ENCODE data around the gene PHAX. TPM values are rescaled to one million over a fixed set of nuclear protein-coding genes. Genes with fewer than 3 reads are reported as not detected.
A peak's percentile ranks its signal among the peaks of the same experiment; 100 is the strongest.
"Not testable (repeated sequence)": the region's sequence is repeated elsewhere in the genome, so short reads cannot be mapped to it uniquely, and the experiment has no call there.

The PHAX gene
- total RNA-seq, 1 donor from 2014 or later: 47.4 TPM

DNA sequence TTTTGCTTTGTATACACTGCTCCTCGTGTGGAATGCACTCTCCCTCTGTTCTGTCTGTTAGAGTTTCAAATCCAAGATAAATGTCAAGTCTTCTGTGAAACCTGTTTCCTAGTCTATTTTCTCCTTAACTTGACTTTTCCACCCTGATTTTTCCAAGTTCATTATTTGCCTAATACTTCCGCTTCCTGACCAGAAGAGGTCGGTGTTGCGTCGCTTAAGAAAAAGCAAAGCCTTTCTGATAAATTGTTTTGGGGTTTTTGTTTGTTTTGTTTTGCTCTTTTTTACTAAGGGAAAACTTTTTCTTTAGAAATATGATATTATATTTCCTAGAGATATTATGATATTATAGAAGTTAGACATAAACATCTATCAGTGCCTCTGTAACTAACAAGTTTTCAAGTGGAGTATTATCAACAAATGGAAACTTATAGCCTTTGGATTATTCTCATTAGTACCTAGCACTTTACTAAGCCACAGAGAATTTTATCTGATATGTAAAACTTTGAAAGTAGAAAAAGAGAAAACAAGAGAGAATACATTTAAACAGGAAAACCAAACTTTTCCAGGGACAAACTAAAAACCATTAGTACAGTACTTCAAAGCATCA is 55.8 kb downstream of the PHAX start:
- Histone ChIP-seq H3K27me3 (ENCODE audit: control insufficient read depth, insufficient read depth, low read length) (no peaks in the 10 kb centered on the region), H3K4me3 (ENCODE audit: low read depth, low read length) (no peak overlapping the region), H3K36me3 (ENCODE audit: control insufficient read depth, insufficient read depth, low read length) (no peaks in the 10 kb centered on the region)
- DNase-seq (ENCODE audit: low read depth): no peak
- peak; percentile 90 for TF ChIP-seq CTCF (IDR thresholded peaks at IDR 0.05; ENCODE audit: insufficient read depth, low read length, poor library complexity, severe bottlenecking)

DNA sequence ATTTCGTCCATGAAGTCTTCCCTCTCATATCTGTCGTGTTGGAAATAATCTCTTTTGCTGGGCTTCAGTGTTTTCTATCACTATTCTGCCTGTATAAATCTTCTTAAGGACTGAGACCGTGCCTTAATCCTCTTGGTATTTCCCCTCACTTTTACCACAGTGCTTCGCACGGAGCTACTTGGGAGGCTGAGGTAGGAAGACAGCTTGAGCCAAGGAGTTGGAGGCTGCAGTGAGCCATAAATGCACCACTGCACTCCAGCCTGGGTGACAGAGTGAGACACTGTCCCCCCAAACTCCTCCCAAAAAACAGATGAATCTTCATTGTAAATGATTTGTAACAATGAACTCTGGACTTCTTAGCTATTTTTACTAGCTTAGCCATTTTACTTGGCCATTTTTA is 57.8 kb downstream of the PHAX start:
- H3K36me3 ChIP-seq (ENCODE audit: control insufficient read depth, insufficient read depth, low read length): no peaks in the 10 kb centered on the region
- no peak overlapping the region for H3K4me3 ChIP-seq (ENCODE audit: low read depth, low read length)
- DNase-seq (ENCODE audit: low read depth): no peak
- no peaks in the 10 kb centered on the region for H3K27me3 ChIP-seq (ENCODE audit: control insufficient read depth, insufficient read depth, low read length)
- TF ChIP-seq CTCF (IDR thresholded peaks at IDR 0.05; ENCODE audit: insufficient read depth, low read length, poor library complexity, severe bottlenecking): no peak

- Histone ChIP-seq H3K36me3 (ENCODE audit: control insufficient read depth, insufficient read depth, low read length) (no peaks in the 10 kb centered on the region), H3K27me3 (ENCODE audit: control insufficient read depth, insufficient read depth, low read length) (no peaks in the 10 kb centered on the region), H3K4me3 (ENCODE audit: low read depth, low read length) (no peak overlapping the region)
- no peak for TF ChIP-seq CTCF (IDR thresholded peaks at IDR 0.05; ENCODE audit: insufficient read depth, low read length, poor library complexity, severe bottlenecking)
- DNase-seq (ENCODE audit: low read depth): no peak
Measured at GRCh38 chr5:126659805-126660482, 59.2 kb downstream of the PHAX start.

DNA sequence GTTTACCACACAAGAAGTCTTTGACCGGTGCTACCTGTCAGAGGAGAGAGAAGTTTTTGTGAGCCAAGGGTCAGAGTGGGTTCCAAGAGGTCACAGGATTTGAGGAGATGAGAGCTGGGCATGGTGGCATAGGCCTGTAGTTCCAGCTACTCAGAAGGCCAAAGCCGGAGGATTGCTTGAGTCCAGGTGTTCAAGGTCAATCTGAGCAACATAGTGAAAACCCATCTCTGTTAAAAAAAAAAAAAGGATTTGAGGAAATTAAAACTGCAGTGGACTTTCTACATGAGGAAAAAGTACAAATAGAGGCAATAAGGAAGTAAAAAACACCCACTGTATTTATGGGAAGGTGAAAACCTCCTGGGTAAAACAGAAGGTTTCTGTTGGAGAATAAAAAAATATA is 63.8 kb downstream of the PHAX start:
- no peak for TF ChIP-seq CTCF (IDR thresholded peaks at IDR 0.05; ENCODE audit: insufficient read depth, low read length, poor library complexity, severe bottlenecking)
- Histone ChIP-seq H3K36me3 (ENCODE audit: control insufficient read depth, insufficient read depth, low read length) (no peaks in the 10 kb centered on the region), H3K27me3 (ENCODE audit: control insufficient read depth, insufficient read depth, low read length) (no peaks in the 10 kb centered on the region), H3K4me3 (ENCODE audit: low read depth, low read length) (no peak overlapping the region)
- DNase-seq (ENCODE audit: low read depth): no peak

DNA sequence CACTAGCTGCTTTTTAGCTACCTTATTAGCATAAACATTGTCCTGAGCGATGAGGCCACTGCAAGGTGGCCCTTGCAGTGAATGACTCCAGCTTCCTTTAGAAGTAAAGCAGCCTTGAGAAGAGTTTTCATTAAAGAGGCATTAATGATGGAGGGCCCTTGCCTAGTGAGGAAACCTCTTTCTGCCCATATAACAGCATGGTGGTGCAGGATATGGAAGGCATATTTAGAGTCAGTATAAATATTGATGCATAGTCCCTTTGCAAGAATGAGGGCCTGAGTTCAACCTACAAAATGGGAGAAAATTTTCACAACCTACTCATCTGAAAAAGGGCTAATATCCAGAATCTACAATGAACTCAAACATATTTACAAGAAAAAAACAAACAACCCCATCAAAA is 69.4 kb downstream of the PHAX start:
- not testable (repeated sequence) for H3K27me3 ChIP-seq (ENCODE audit: control insufficient read depth, insufficient read depth, low read length); DNase-seq (ENCODE audit: low read depth); H3K4me3 ChIP-seq (ENCODE audit: low read depth, low read length); H3K36me3 ChIP-seq (ENCODE audit: control insufficient read depth, insufficient read depth, low read length)

- not testable (repeated sequence) for DNase-seq (ENCODE audit: low read depth); H3K36me3 ChIP-seq (ENCODE audit: control insufficient read depth, insufficient read depth, low read length); H3K27me3 ChIP-seq (ENCODE audit: control insufficient read depth, insufficient read depth, low read length); H3K4me3 ChIP-seq (ENCODE audit: low read depth, low read length)
Measured at GRCh38 chr5:126671681-126672080, 70.9 kb downstream of the PHAX start.

DNA sequence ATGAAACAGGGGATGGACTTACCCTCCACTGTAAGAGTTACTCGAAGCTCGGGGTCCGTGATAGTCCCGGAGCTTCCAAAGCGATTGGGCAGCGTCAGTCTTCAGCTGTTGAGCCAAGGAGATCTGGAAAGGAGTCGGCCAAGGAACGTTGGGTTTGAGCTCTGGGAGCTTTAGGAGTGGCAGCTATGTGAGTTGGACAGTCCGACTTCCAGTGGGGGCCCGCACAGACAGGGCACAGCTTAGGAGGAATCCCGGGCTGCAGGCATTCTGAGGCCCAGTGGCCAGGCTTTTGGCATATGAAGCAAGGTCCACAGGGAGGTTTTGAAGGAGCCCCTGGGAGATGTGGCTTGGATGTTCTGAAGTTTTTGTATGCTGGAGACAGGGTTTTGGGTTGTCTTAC is 72.7 kb downstream of the PHAX start:
- no peak overlapping the region for H3K4me3 ChIP-seq (ENCODE audit: low read depth, low read length)
- no peaks in the 10 kb centered on the region for H3K36me3 ChIP-seq (ENCODE audit: control insufficient read depth, insufficient read depth, low read length)
- peaks cover 2% of the 10 kb centered on the region for H3K27me3 ChIP-seq (ENCODE audit: control insufficient read depth, insufficient read depth, low read length)
- DNase-seq (ENCODE audit: low read depth): no peak
- TF ChIP-seq CTCF (IDR thresholded peaks at IDR 0.05; ENCODE audit: insufficient read depth, low read length, poor library complexity, severe bottlenecking): no peak
